T-helper 2 cell (primary cell): ENCODE data around the gene LRP6.
"Not testable (repeated sequence)": the region's sequence is repeated elsewhere in the genome, so short reads cannot be mapped to it uniquely, and the experiment has no call there.

Experiments used
- DNase-seq, 5 experiments: peaks; one replicate each; pipeline versions ENCODE4 v3.0.0 to v3.0.0-alpha.2; 2012 to 2022
- total RNA-seq, 2 donors: gene quantifications; one replicate each; lab custom pipeline; 2026; lab: John Stamatoyannopoulos, UW

LRP6 gene
- 2.8 to 7.3 reads per million in 2 donors for total RNA-seq

GRCh38 chr12:12266873-12267741, at the start of gene LRP6:
TSS of gene LRP6 (minus strand) at chr12:12267044. CDS start at chr12:12266735, 309 bp downstream.
- DNase-seq: peak; percentile 19 to 76 (median 56)

GRCh38 chr12:12315838-12316237, 49.0 kb upstream of the LRP6 start:
- DNase-seq: no peak

GRCh38 chr12:12310695-12311094, 43.9 kb upstream of the LRP6 start:
- DNase-seq: not testable (repeated sequence)

- no peak for DNase-seq
Measured at GRCh38 chr12:12305568-12306300, 38.9 kb upstream of the LRP6 start.

GRCh38 chr12:12302976-12303375, 36.1 kb upstream of the LRP6 start:
- no peak for DNase-seq

- DNase-seq: no peak
Measured at GRCh38 chr12:12301122-12301521, 34.3 kb upstream of the LRP6 start.

GRCh38 chr12:12297201-12297830, 30.5 kb upstream of the LRP6 start:
- DNase-seq: no peak

- DNase-seq: no peak
Measured at GRCh38 chr12:12294215-12295005, 27.6 kb upstream of the LRP6 start.

GRCh38 chr12:12290206-12290605, 23.4 kb upstream of the LRP6 start:
- no peak for DNase-seq

GRCh38 chr12:12286441-12286840, 19.6 kb upstream of the LRP6 start:
- DNase-seq: no peak

- DNase-seq: no peak
Measured at GRCh38 chr12:12282761-12283425, 16.0 kb upstream of the LRP6 start.

GRCh38 chr12:12282202-12282601, 15.4 kb upstream of the LRP6 start:
- no peak for DNase-seq

GRCh38 chr12:12281134-12281533, 14.3 kb upstream of the LRP6 start:
- DNase-seq: no peak

GRCh38 chr12:12278899-12279298, 12.1 kb upstream of the LRP6 start:
- no peak for DNase-seq

- DNase-seq: no peak
Measured at GRCh38 chr12:12275874-12276273, 9.0 kb upstream of the LRP6 start.

GRCh38 chr12:12273291-12273957, 6.6 kb upstream of the LRP6 start:
- DNase-seq: no peak

GRCh38 chr12:12272869-12273268, 6.0 kb upstream of the LRP6 start:
- DNase-seq: no peak

- no peak for DNase-seq
Measured at GRCh38 chr12:12270226-12270625, 3.4 kb upstream of the LRP6 start.

GRCh38 chr12:12267742-12268200, 927 bp upstream of the LRP6 start:
- DNase-seq: no peak

GRCh38 chr12:12266389-12266872, 413 bp downstream of the LRP6 start:
- no peak for DNase-seq
